Trophoblast cell (in vitro differentiated cells and primary cell): ENCODE measurements around the gene RORC.
"Not testable (repeated sequence)": the region's sequence is repeated elsewhere in the genome, so short reads cannot be mapped to it uniquely, and the experiment has no call there.

Experiments
- DNase-seq, 2 donors: peaks; one replicate each; pipeline ENCODE4 v3.0.0-alpha.2; 2016
- H2AFZ ChIP-seq: 2 replicates; pipeline ENCODE4 v1.6.1; 2013; ENCODE audit warnings: low read length, moderate library complexity, mild to moderate bottlenecking; ENCODE audit not compliant: insufficient read depth, poor library complexity
- H2AK5ac ChIP-seq: 2 replicates; pipeline ENCODE4 v1.6.1; 2013; ENCODE audit warnings: mild to moderate bottlenecking, low read length
- H2BK120ac ChIP-seq: 2 replicates; pipeline ENCODE4 v1.6.1; 2013; ENCODE audit warnings: low read length, mild to moderate bottlenecking, moderate library complexity; ENCODE audit not compliant: insufficient read depth, poor library complexity
- H2BK12ac ChIP-seq: 2 replicates; pipeline ENCODE4 v1.6.1; 2013; ENCODE audit warnings: mild to moderate bottlenecking, low read length, moderate library complexity
- H2BK5ac ChIP-seq: 2 replicates; pipeline ENCODE4 v1.6.1; 2013; ENCODE audit warnings: low read length, low read depth, moderate library complexity, mild to moderate bottlenecking; ENCODE audit not compliant: poor library complexity
- H3K14ac ChIP-seq: 2 replicates; pipeline ENCODE4 v1.6.1; 2013; ENCODE audit warnings: mild to moderate bottlenecking, low read length
- H3K18ac ChIP-seq: 2 replicates; pipeline ENCODE4 v1.6.1; 2013; ENCODE audit warnings: mild to moderate bottlenecking, low read length
- H3K23ac ChIP-seq: 2 replicates; pipeline ENCODE4 v1.6.1; 2013; ENCODE audit warnings: low read length
- H3K27ac ChIP-seq: 2 replicates; pipeline ENCODE4 v1.5.1; 2013; ENCODE audit warnings: low read depth, mild to moderate bottlenecking, inconsistent platforms, low read length, moderate library complexity
- H3K27me3 ChIP-seq: 2 replicates; pipeline ENCODE4 v1.6.1; 2013; ENCODE audit warnings: inconsistent platforms, mild to moderate bottlenecking, low read length, moderate library complexity; ENCODE audit not compliant: insufficient read depth
- H3K36me3 ChIP-seq, 2 experiments: 1 replicate in 1 of 2; 2 replicates in 1 of 2; pipeline ENCODE4 v1.6.1; 2013; ENCODE audit warnings: low read length in 2 of 2, mild to moderate bottlenecking in 2 of 2, moderate library complexity in 1 of 2; ENCODE audit not compliant: insufficient read depth in 2 of 2, control insufficient read depth in 1 of 2
- H3K4ac ChIP-seq: 2 replicates; pipeline ENCODE4 v1.6.1; 2013; ENCODE audit warnings: low read depth, mild to moderate bottlenecking, low read length, moderate library complexity
- H3K4me1 ChIP-seq, 2 experiments: 1 replicate in 1 of 2; 2 replicates in 1 of 2; pipeline ENCODE4 v1.6.1; 2013; ENCODE audit warnings: low read length in 2 of 2, mild to moderate bottlenecking in 2 of 2, moderate library complexity in 1 of 2; ENCODE audit not compliant: insufficient read depth in 2 of 2, control insufficient read depth in 1 of 2
- H3K4me2 ChIP-seq: 2 replicates; pipeline ENCODE4 v1.6.1; 2013; ENCODE audit warnings: inconsistent platforms, mild to moderate bottlenecking, low read length, moderate library complexity
- H3K4me3 ChIP-seq: 2 replicates; pipeline ENCODE4 v1.5.1; 2013; ENCODE audit warnings: mild to moderate bottlenecking, low read depth, low read length, inconsistent platforms
- H3K79me1 ChIP-seq: one replicate; pipeline ENCODE4 v1.6.1; 2013; ENCODE audit warnings: low read length
- H3K79me2 ChIP-seq: 2 replicates; pipeline ENCODE4 v1.6.1; 2013; ENCODE audit warnings: low read length, mild to moderate bottlenecking; ENCODE audit not compliant: control insufficient read depth, insufficient read depth, poor library complexity
- H3K9ac ChIP-seq: 2 replicates; pipeline ENCODE4 v1.6.1; 2013; ENCODE audit warnings: mild to moderate bottlenecking, low read length
- H3K9me3 ChIP-seq: 2 replicates; pipeline ENCODE4 v1.6.1; 2013; ENCODE audit warnings: low read depth, mild to moderate bottlenecking, control low read depth, inconsistent platforms, low read length; ENCODE audit not compliant: insufficient read depth
- H4K12ac ChIP-seq: 2 replicates; pipeline ENCODE4 v1.6.1; 2013; ENCODE audit warnings: low read depth, mild to moderate bottlenecking, low read length, moderate library complexity
- H4K8ac ChIP-seq: 2 replicates; pipeline ENCODE4 v1.6.1; 2013; ENCODE audit warnings: low read depth, mild to moderate bottlenecking, low read length, moderate library complexity
- H4K91ac ChIP-seq: one replicate; pipeline ENCODE4 v1.6.1; 2013; ENCODE audit warnings: low read depth, mild to moderate bottlenecking, low read length, moderate library complexity
- WGBS: extraction: QIAGEN DNeasy Blood & Tissue Kit; methylation state at CpG from one replicate; pipeline ENCODE4 v1.1.7; 2013; ENCODE audit warnings: missing lambda C conversion rate; ENCODE audit not compliant: insufficient read length, insufficient coverage; ENCODE audit errors: extremely low coverage; 5-methylcytosine and 5-hydroxymethylcytosine counted together

The RORC gene

DNA sequence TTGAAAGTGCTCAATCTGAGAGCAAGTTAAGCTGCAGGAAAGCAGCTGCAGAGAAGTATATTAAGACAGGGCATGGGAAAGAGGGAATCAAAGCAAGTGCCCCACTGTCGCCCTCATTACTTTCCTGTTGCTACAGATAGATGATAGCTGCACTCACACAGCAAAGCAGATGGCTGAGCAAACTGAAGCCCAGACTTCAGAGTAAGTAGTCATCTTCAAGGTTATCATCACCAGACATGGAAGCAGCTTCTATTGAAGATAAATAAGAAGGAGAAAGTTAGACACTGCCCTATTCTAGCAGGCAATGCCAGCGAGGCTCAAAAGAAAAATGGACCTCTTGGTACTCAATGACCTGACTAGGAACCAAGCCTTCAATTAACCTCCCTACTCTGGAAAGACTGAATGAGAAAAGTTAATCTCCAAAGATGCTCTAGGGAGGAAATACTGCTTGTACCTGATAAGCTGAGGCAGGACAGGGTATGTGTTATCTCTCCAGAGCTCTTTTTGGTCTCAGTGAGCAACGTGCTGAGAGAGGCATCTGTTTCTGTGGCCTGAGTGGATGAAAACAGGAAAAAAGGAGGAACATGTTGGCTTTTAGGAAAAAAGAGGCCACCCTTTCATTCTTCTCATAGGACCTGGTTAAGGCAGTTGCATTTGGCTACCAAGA, 57.2 kb downstream of the RORC start:
- Histone ChIP-seq H4K12ac (no peak overlapping the region), H3K36me3 (peaks cover 3 to 6% of the 10 kb centered on the region in 2 experiments), H4K91ac (no peak overlapping the region), H2BK120ac (no peak overlapping the region), H4K8ac (no peak overlapping the region), H3K79me2 (no peaks in the 10 kb centered on the region), H3K4ac (no peak overlapping the region), H3K4me2 (no peak overlapping the region), H2BK5ac (no peak overlapping the region), H3K18ac (no peak overlapping the region), H3K79me1 (no peaks in the 10 kb centered on the region), H2BK12ac (no peak overlapping the region), H3K27me3 (no peaks in the 10 kb centered on the region), H3K23ac (no peak overlapping the region), H2AK5ac (no peak overlapping the region), H2AFZ (no peak overlapping the region), H3K4me3 (no peak overlapping the region), H3K14ac (no peak overlapping the region), H3K9ac (no peak overlapping the region), H3K27ac (no peak overlapping the region), H3K4me1 (peaks cover 0 to 3% of the 10 kb centered on the region in 2 experiments), H3K9me3 (peaks cover under 1% of the 10 kb centered on the region)
- WGBS = no CpG with 5 or more reads among the region's 3 CpGs
- no peak for DNase-seq

GRCh38 chr1:151773702-151774101, 57.9 kb downstream of the RORC start:
- Histone ChIP-seq H2AFZ (no peak overlapping the region), H4K91ac (no peak overlapping the region), H3K36me3 (peaks cover 2 to 6% of the 10 kb centered on the region in 2 experiments), H3K18ac (no peak overlapping the region), H3K4me1 (peaks cover 0 to 3% of the 10 kb centered on the region in 2 experiments), H3K23ac (no peak overlapping the region), H3K79me2 (no peaks in the 10 kb centered on the region), H3K14ac (no peak overlapping the region), H3K27me3 (no peaks in the 10 kb centered on the region), H3K4ac (no peak overlapping the region), H3K4me2 (no peak overlapping the region), H2AK5ac (no peak overlapping the region), H2BK120ac (no peak overlapping the region), H2BK5ac (no peak overlapping the region), H4K12ac (no peak overlapping the region), H3K4me3 (no peak overlapping the region), H2BK12ac (no peak overlapping the region), H4K8ac (no peak overlapping the region), H3K79me1 (no peaks in the 10 kb centered on the region), H3K9me3 (peaks cover 2% of the 10 kb centered on the region), H3K27ac (no peak overlapping the region), H3K9ac (no peak overlapping the region)
- WGBS = no CpG with 5 or more reads among the region's 5 CpGs
- peak in 1 of 2 donors; percentile 21 for DNase-seq

GRCh38 chr1:151769270-151769669, 62.3 kb downstream of the RORC start:
- not testable (repeated sequence) for H3K4me1 ChIP-seq
- no CpG with 5 or more reads among the region's 34 CpGs for WGBS

DNA sequence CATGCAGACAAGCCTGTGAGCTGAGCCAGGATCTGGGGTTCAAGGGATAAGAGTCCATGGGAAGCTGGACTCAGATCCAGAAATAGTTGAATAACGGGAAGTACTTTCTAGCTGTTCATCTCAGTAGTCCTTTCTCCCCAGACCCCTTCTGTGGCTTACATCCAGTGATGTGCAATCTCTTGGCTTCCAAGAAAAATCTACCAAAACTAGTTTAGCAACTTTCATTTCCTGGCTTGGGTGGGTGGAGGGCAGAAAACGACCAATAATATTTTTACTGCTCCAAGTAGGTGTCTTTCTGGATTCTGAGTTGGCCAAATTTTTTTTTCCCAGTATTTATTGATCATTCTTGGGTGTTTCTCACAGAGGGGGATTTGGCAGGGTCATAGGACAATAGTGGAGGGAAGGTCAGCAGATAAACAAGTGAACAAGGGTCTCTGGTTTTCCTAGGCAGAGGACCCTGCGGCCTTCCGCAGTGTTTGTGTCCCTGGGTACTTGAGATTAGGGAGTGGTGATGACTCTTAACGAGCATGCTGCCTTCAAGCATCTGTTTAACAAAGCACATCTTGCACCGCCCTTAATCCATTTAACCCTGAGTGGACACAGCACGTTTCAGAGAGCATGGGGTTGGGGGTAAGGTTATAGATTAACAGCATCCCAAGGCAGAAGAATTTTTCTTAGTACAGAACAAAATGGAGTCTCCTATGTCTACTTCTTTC, 63.1 kb downstream of the RORC start:
- not testable (repeated sequence) for H4K91ac ChIP-seq, H2BK12ac ChIP-seq, H2AFZ ChIP-seq, H3K4me3 ChIP-seq, H3K4ac ChIP-seq, H4K8ac ChIP-seq, H3K36me3 ChIP-seq, H3K9me3 ChIP-seq, H3K14ac ChIP-seq, H3K27me3 ChIP-seq, H3K79me1 ChIP-seq, H4K12ac ChIP-seq, H3K18ac ChIP-seq, H2AK5ac ChIP-seq, H3K4me1 ChIP-seq, H3K79me2 ChIP-seq, H3K23ac ChIP-seq
- Histone ChIP-seq H2BK120ac (peak overlapping the region; percentile 5), H3K27ac (peak overlapping the region; percentile 2), H3K9ac (peak overlapping the region; percentile 71), H2BK5ac (peak overlapping the region; percentile 1), H3K4me2 (peak overlapping the region; percentile 60)
- no CpG with 5 or more reads among the region's 7 CpGs for WGBS
- peak in 1 of 2 donors; percentile 82 for DNase-seq

More at GRCh38 chr1:151769270-151769669, 62.3 kb downstream of the RORC start:
- DNase-seq, H3K14ac ChIP-seq, H3K27ac ChIP-seq, H3K27me3 ChIP-seq, H2AK5ac ChIP-seq, H3K9ac ChIP-seq, H3K4me2 ChIP-seq, H3K23ac ChIP-seq, H2BK120ac ChIP-seq, H3K36me3 ChIP-seq, H3K9me3 ChIP-seq, H4K12ac ChIP-seq, H2BK5ac ChIP-seq, H2AFZ ChIP-seq, H3K4me3 ChIP-seq, H3K4ac ChIP-seq, H2BK12ac ChIP-seq, H3K79me1 ChIP-seq, H4K91ac ChIP-seq, H3K18ac ChIP-seq, H3K79me2 ChIP-seq, H4K8ac ChIP-seq: not testable (repeated sequence)
